ENCODE results near the gene CARM1. TPM values are rescaled to one million over a fixed set of nuclear protein-coding genes. Genes with fewer than 3 reads are reported as not detected.

CARM1 gene
- 7.5 and 24.2 TPM in 2 replicates for total RNA-seq (2014; rRNA removed; shearing (Covaris generic))

- peak; percentile 99 to 100 for DNase-seq (ENCODE audit: low read depth in 1 of 2, low spot score in 2 of 2)
- Histone ChIP-seq H3K27me3 (replicated peaks) (no peaks in the 10 kb centered on the region), H3K36me3 (peaks cover 6% of the 10 kb centered on the region; the same call in 1 of the 2 replicates), H3K9me3 (replicated peaks) (no peaks in the 10 kb centered on the region), H3K4me3 (peak within 1 kb of the TSS; percentile 93), H3K4me1 (replicated peaks) (peaks cover 16% of the 10 kb centered on the region), H3K27ac (peak within 1 kb of the TSS; percentile 47)
Measured at GRCh38 chr19:10870955-10871603, at the start of gene CARM1. Gene CARM1, plus strand, starts transcription at chr19:10871553. Its CDS starts 150 bp downstream, at chr19:10871703.

DNA sequence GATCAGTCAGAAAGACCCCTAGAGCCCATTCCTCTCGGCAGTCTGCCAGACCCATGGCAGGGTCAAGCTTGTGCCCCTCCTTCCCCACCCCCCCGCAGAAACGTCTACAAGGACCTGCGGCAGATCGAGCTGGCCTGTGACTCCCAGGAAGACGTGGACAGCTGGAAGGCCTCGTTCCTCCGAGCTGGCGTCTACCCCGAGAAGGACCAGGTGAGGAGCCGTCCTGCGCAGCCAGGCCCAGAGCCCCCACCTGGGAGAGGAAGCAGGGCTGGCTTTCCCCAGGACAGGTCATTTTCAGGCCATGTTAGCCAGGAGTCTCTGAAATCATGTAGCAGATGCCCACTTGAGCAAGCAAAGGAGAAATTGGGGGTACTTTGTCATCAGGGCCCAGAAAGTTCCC, 47.7 kb upstream of the CARM1 start:
- Histone ChIP-seq H3K9me3 (replicated peaks) (no peaks in the 10 kb centered on the region), H3K4me3 (no peak overlapping the region), H3K4me1 (replicated peaks) (peaks cover under 1% of the 10 kb centered on the region), H3K27me3 (replicated peaks) (no peaks in the 10 kb centered on the region), H3K27ac (no peak overlapping the region), H3K36me3 (peaks cover 79% of the 10 kb centered on the region)
- no peak for DNase-seq (ENCODE audit: low read depth in 1 of 2, low spot score in 2 of 2)

GRCh38 chr19:10826231-10826630, 45.1 kb upstream of the CARM1 start:
- Histone ChIP-seq H3K4me1 (replicated peaks) (no peaks in the 10 kb centered on the region), H3K27ac (no peak overlapping the region), H3K4me3 (no peak overlapping the region), H3K27me3 (replicated peaks) (no peaks in the 10 kb centered on the region), H3K9me3 (replicated peaks) (no peaks in the 10 kb centered on the region), H3K36me3 (peaks cover 78% of the 10 kb centered on the region)
- DNase-seq (ENCODE audit: low read depth in 1 of 2, low spot score in 2 of 2) = no peak

DNA sequence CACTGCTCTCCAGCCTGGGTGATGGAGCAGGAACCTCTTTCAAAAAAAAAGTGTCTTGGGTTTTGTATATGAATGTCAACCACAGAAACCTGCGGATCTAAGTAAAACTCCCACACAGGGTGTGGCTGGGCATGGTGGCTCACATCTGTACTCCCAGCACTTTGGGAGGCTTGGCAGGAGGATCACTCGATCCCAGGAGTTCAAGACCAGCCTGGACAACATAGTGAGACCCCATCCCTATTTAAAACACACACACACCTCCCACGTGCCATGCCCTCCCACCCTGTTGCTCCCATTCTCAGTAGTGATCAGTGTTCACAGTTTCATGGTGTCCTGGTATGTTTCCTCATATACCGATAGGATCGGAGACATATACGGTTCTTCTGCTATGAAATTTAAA, 44.5 kb upstream of the CARM1 start:
- Histone ChIP-seq H3K4me3 (no peak overlapping the region), H3K9me3 (replicated peaks) (no peaks in the 10 kb centered on the region), H3K27ac (no peak overlapping the region), H3K27me3 (replicated peaks) (no peaks in the 10 kb centered on the region), H3K4me1 (replicated peaks) (no peaks in the 10 kb centered on the region), H3K36me3 (peaks cover 78% of the 10 kb centered on the region)
- DNase-seq (ENCODE audit: low read depth in 1 of 2, low spot score in 2 of 2) = no peak

- Histone ChIP-seq H3K4me1 (replicated peaks) (no peaks in the 10 kb centered on the region), H3K4me3 (no peak overlapping the region), H3K9me3 (replicated peaks) (no peaks in the 10 kb centered on the region), H3K36me3 (peaks cover 83% of the 10 kb centered on the region), H3K27me3 (replicated peaks) (no peaks in the 10 kb centered on the region), H3K27ac (no peak overlapping the region)
- DNase-seq (ENCODE audit: low read depth in 1 of 2, low spot score in 2 of 2) = no peak
Measured at GRCh38 chr19:10828981-10829821, 42.2 kb upstream of the CARM1 start.

DNA sequence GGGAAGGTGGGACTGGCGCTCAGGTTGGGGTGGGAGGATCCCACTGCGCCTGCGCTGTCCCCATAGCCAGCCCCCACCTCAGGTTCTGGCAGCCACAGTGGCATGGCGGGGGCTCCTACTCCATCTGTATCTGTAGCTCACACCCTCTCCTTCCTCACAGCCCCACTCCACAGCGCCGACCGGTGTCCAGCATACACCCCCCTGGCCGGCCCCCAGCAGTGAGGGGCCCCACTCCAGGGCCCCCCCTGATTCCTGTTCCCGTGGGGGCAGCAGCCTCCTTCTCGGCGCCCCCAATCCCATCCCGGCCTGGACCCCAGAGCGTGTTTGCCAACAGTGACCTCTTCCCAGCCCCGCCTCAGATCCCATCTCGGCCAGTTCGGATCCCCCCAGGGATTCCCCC, 41.4 kb upstream of the CARM1 start:
- no peak overlapping the region for H3K4me3 ChIP-seq
- DNase-seq (ENCODE audit: low read depth in 1 of 2, low spot score in 2 of 2) = no peak
- peaks cover 81% of the 10 kb centered on the region for H3K36me3 ChIP-seq
- peaks cover under 1% of the 10 kb centered on the region for H3K4me1 ChIP-seq (replicated peaks)
- no peaks in the 10 kb centered on the region for H3K27me3 ChIP-seq (replicated peaks)
- H3K9me3 ChIP-seq (replicated peaks) = no peaks in the 10 kb centered on the region
- no peak overlapping the region for H3K27ac ChIP-seq

DNA sequence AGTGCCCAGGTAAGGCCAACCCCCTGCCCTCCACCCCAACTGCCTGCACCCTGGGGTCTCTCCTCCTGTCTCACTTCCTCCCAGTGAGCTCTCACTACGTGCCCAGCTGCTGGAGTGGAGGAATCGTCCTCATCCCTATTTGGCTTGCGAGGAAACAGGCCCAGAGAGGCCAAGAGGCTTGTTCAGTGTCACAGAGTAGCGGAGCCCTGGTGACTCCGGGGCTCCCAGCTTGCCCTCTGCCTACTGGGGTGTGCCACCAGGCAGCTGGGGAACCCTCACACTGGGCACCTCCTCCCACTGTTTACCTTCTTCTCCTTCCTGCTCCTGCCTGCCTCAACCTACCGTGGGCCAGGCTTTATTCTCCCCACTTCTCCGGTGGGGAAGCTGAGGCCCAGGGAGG, 41.0 kb upstream of the CARM1 start:
- H3K36me3 ChIP-seq = peaks cover 81% of the 10 kb centered on the region
- no peak overlapping the region for H3K27ac ChIP-seq
- DNase-seq (ENCODE audit: low read depth in 1 of 2, low spot score in 2 of 2) = no peak
- H3K4me1 ChIP-seq (replicated peaks) = peaks cover 5% of the 10 kb centered on the region
- no peak overlapping the region for H3K4me3 ChIP-seq
- H3K27me3 ChIP-seq (replicated peaks) = no peaks in the 10 kb centered on the region
- no peaks in the 10 kb centered on the region for H3K9me3 ChIP-seq (replicated peaks)

DNA sequence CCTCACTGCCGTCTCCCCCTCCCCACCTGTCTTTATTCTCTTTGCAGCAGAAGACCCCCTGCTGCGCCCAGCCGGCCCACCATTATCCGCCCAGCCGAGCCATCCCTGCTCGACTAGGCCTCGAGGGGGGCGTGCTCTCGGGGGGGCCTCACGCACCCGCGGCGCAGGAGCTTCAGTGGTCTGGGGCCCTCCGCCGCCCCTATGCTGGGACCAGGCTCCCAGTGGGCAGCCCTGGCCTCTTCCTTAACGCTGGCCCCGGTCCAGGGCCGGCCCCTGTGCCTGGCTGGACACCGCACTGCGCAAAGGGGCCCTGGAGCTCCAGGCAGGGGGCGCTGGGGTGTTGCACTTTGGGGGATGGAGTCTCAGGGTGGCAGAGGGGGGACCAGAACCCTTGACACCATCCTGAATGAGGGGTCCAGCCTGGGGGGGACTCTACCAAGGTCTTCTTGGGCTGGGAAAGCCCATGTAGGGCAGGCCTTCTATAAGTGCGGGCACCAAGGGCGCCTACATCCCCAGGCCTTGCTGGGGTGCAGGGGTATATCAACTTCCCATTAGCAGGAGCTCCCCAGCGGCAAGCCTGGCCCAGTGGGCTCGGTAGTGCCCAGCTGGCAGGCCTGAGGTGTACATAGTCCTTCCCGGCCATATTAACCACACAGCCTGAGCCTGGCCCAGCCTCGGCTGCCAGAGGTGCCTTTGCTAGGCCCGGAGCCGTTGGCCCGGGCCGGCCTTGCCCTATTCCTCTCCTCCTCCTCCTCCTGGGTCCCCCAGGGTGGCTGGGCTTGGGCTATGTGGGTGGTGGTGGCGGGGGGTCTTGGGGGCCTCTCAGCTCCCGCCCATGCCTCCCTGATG, 40.2 kb upstream of the CARM1 start:
- no peak for DNase-seq (ENCODE audit: low read depth in 1 of 2, low spot score in 2 of 2)
- Histone ChIP-seq H3K27ac (no peak overlapping the region), H3K27me3 (replicated peaks) (no peaks in the 10 kb centered on the region), H3K4me1 (replicated peaks) (peaks cover 10% of the 10 kb centered on the region), H3K4me3 (no peak overlapping the region), H3K36me3 (peaks cover 74% of the 10 kb centered on the region), H3K9me3 (replicated peaks) (no peaks in the 10 kb centered on the region)

- H3K27ac ChIP-seq = no peak overlapping the region
- peaks cover 6% of the 10 kb centered on the region for H3K9me3 ChIP-seq (replicated peaks)
- H3K27me3 ChIP-seq (replicated peaks) = no peaks in the 10 kb centered on the region
Measured at GRCh38 chr19:10831987-10832938, 39.1 kb upstream of the CARM1 start.

GRCh38 chr19:10832939-10833296, 38.4 kb upstream of the CARM1 start:
- H3K4me3 ChIP-seq = no peak overlapping the region
- H3K9me3 ChIP-seq (replicated peaks) = peaks cover 6% of the 10 kb centered on the region
- peaks cover 64% of the 10 kb centered on the region for H3K36me3 ChIP-seq
- H3K27ac ChIP-seq = no peak overlapping the region
- DNase-seq (ENCODE audit: low read depth in 1 of 2, low spot score in 2 of 2) = no peak
- no peaks in the 10 kb centered on the region for H3K27me3 ChIP-seq (replicated peaks)
- peaks cover 19% of the 10 kb centered on the region for H3K4me1 ChIP-seq (replicated peaks)

More at GRCh38 chr19:10831987-10832938, 39.1 kb upstream of the CARM1 start:
- DNase-seq (ENCODE audit: low read depth in 1 of 2, low spot score in 2 of 2) = no peak
- peaks cover 19% of the 10 kb centered on the region for H3K4me1 ChIP-seq (replicated peaks)
- H3K4me3 ChIP-seq = no peak overlapping the region
- H3K36me3 ChIP-seq = peaks cover 65% of the 10 kb centered on the region

DNA sequence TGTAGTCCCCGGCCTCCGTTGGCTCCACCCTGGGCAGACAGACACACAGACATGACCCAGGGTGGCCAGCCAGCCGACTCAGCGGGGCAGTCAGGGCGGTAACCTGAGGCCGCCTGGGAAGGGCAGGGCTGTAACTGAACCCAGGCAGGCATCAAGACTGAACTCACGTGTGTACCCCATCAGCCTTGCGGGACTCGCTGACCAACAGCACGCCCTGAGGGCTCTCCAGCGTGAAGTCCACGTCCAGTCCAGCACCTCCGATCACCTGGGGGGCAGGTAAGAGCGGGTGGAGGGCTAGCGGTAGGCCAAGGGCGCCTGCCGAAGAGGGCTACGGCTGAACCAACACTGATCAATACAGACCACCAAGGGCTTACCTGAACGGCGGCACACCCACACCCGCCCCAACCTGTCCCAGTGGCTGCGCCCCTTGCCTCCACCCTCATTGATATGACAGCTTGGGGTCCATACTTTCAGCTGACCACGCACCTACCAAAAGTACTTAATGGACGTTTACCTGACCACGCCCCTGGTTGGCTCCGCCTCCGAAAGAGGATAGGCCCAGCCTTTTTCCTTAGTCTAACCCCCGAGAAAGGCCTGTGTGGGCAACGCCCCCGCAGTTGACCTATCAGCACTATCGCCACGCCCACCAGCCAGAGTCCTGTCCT, 36.1 kb upstream of the CARM1 start:
- DNase-seq (ENCODE audit: low read depth in 1 of 2, low spot score in 2 of 2) = no peak
- H3K27me3 ChIP-seq (replicated peaks) = no peaks in the 10 kb centered on the region
- H3K4me1 ChIP-seq (replicated peaks) = peaks cover 19% of the 10 kb centered on the region
- no peak overlapping the region for H3K27ac ChIP-seq
- H3K9me3 ChIP-seq (replicated peaks) = peaks cover 6% of the 10 kb centered on the region
- H3K36me3 ChIP-seq = peaks cover 47% of the 10 kb centered on the region
- peak overlapping the region; percentile 60 for H3K4me3 ChIP-seq

GRCh38 chr19:10835754-10836478, 35.4 kb upstream of the CARM1 start, which contains the start of gene TMED1:
Gene TMED1, minus strand, starts transcription at chr19:10836212. Its CDS starts 21 bp downstream, at chr19:10836191.
- peak within 1 kb of the TSS; percentile 60 for H3K4me3 ChIP-seq
- no peaks in the 10 kb centered on the region for H3K27me3 ChIP-seq (replicated peaks)
- H3K4me1 ChIP-seq (replicated peaks) = peaks cover 19% of the 10 kb centered on the region
- H3K27ac ChIP-seq = peak within 1 kb of the TSS; percentile 94
- H3K36me3 ChIP-seq = peaks cover 41% of the 10 kb centered on the region
- H3K9me3 ChIP-seq (replicated peaks) = peaks cover 6% of the 10 kb centered on the region
- DNase-seq (ENCODE audit: low read depth in 1 of 2, low spot score in 2 of 2) = peak; percentile 100

Measured in SJSA1 (cell line).